A673 (cell line): ENCODE data around the gene FGF6.

Experiments
- CTCF ChIP-seq: fragments of 300-800, 200-600 bp; sonication (generic); conservative IDR thresholded peaks from 2 replicates; pipeline ENCODE4 v1.5.1; 2017; ENCODE audit warnings: low read depth, mild to moderate bottlenecking, antibody characterized with exemption, low read length, moderate library complexity, mixed read lengths
- EZH2 ChIP-seq: fragments of 200-600 bp; sonication (generic); IDR thresholded peaks from 2 replicates; pipeline ENCODE4 v1.6.1; 2017; ENCODE audit warnings: borderline replicate concordance, low read depth, mild to moderate bottlenecking, mixed read lengths, antibody characterized with exemption, low read length; ENCODE audit not compliant: poor library complexity, severe bottlenecking

GRCh38 chr12:4486049-4486699 lies 40.6 kb upstream of the FGF6 start:
- TF ChIP-seq CTCF (no peak), EZH2 (no peak)
